GM12878 (cell line): ENCODE measurements around the gene AFAP1. TPM values are rescaled to one million over a fixed set of nuclear protein-coding genes. Genes with fewer than 3 reads are reported as not detected.

ENCODE experiments used
- ATAC-seq: fragments of 200-7000 bp; cut with Tn5 transposase; 3 replicates; pipeline ENCODE4 v1.9.1; 2020; ENCODE audit warnings: mild to moderate bottlenecking, moderate library complexity
- BruUV-seq: library from RNA; stranded (reverse); fragments of 400-500 nt; replicated peaks from 2 replicates; lab custom pipeline; 2021; lab: Mats Ljungman, UMichigan
- CTCF ChIA-PET: fragments of 300-600 bp; sonication (Branson Sonifier 250); formaldehyde crosslinking; extraction: SDS; loops from one replicate; lab custom pipeline; 2021; ENCODE audit warnings: inconsistent platforms; lab: Yijun Ruan, JAX
- POLR2A ChIA-PET: fragments of 350-600 bp; formaldehyde crosslinking; extraction: SDS; loops from one replicate; lab custom pipeline; 2021; ENCODE audit warnings: inconsistent platforms; lab: Charles Lee
- RAD21 ChIA-PET: fragments of 300-600 bp; sonication (Branson Sonifier 250); formaldehyde crosslinking; loops from one replicate; lab custom pipeline; 2023; ENCODE audit warnings: antibody characterized with exemption; ENCODE audit not compliant: unreplicated experiment; lab: Charles Lee
- SMC1A ChIA-PET: fragments of 300-600 bp; sonication (Branson Sonifier 250); formaldehyde crosslinking; loops from one replicate; lab custom pipeline; 2023; ENCODE audit not compliant: unreplicated experiment, uncharacterized antibody; lab: Charles Lee
- DNase-seq: peaks from one replicate; pipeline ENCODE4 v3.0.0-alpha.2; 2011; ENCODE audit warnings: low read depth, low spot score
- FAIRE-seq: peaks from 3 replicates; lab custom pipeline; 2011; peaks lifted over from hg19 to GRCh38; lab: Jason Lieb, UNC
- H2AFZ ChIP-seq: 2 replicates; pipeline ENCODE4 v1.6.0; 2011; ENCODE audit warnings: low read depth, low read length, control low read depth; ENCODE audit not compliant: control insufficient read depth
- H3K27ac ChIP-seq: 2 replicates; pipeline ENCODE4 v1.5.1; 2011; ENCODE audit warnings: control low read depth; ENCODE audit not compliant: control insufficient read depth, insufficient read depth
- H3K27me3 ChIP-seq, 2 experiments: replicated peaks in 1 of 2; 2 replicates each; pipeline versions ENCODE4 v1.6.0 to v1.6.1; 2011; ENCODE audit warnings: low read length in 1 of 2; ENCODE audit not compliant: control insufficient read depth in 2 of 2, insufficient read depth in 2 of 2
- H3K36me3 ChIP-seq, 2 experiments: 2 replicates each; pipeline ENCODE4 v1.5.1; 2011; ENCODE audit warnings: low read length in 1 of 2; ENCODE audit not compliant: control insufficient read depth in 2 of 2, insufficient read depth in 2 of 2
- H3K4me1 ChIP-seq: 2 replicates; pipeline ENCODE4 v1.6.1; 2011; ENCODE audit warnings: mild to moderate bottlenecking, low read length, moderate library complexity, mixed read lengths; ENCODE audit not compliant: control insufficient read depth, insufficient read depth
- H3K4me2 ChIP-seq: 2 replicates; pipeline ENCODE4 v1.6.0; 2011; ENCODE audit warnings: control low read depth; ENCODE audit not compliant: control insufficient read depth, insufficient read depth
- H3K4me3 ChIP-seq: fragments of 200-600 bp; sonication (generic); 2 replicates; pipeline ENCODE4 v1.5.1; 2016
- H3K79me2 ChIP-seq: 2 replicates; pipeline ENCODE4 v1.6.0; 2011; ENCODE audit warnings: low read length; ENCODE audit not compliant: control insufficient read depth, insufficient read depth
- H3K9ac ChIP-seq: 2 replicates; pipeline ENCODE4 v1.8.0; 2011; ENCODE audit warnings: low read length, control low read depth, mixed read lengths; ENCODE audit not compliant: control insufficient read depth, insufficient read depth
- H3K9me3 ChIP-seq: replicated peaks from 3 replicates; pipeline ENCODE4 v1.5.1; 2011; ENCODE audit warnings: mild to moderate bottlenecking, low read length; ENCODE audit not compliant: control insufficient read depth, insufficient read depth
- H4K20me1 ChIP-seq: 2 replicates; pipeline ENCODE4 v1.6.0; 2011; ENCODE audit not compliant: control insufficient read depth, insufficient read depth
- ATF3 ChIP-seq: IDR thresholded peaks from 2 replicates; pipeline ENCODE4 v1.6.1; 2011; ENCODE audit warnings: low read depth, mild to moderate bottlenecking, low read length, moderate library complexity, borderline replicate concordance; ENCODE audit errors: extremely low read depth
- CREB1 ChIP-seq: IDR thresholded peaks from 2 replicates; pipeline ENCODE4 v1.6.1; 2012; ENCODE audit warnings: low read depth, mild to moderate bottlenecking, inconsistent platforms
- CTCF ChIP-seq, 3 experiments: IDR thresholded peaks in 2 of 3; conservative IDR thresholded peaks in 1 of 3; 2 replicates each; pipeline ENCODE4 v1.5.1; 2011; ENCODE audit warnings: low read depth in 3 of 3, low read length in 3 of 3, mild to moderate bottlenecking in 3 of 3, control low read depth in 2 of 3, moderate library complexity in 2 of 3, inconsistent platforms in 1 of 3, mixed read lengths in 1 of 3; ENCODE audit not compliant: control insufficient read depth in 2 of 3, insufficient read depth in 1 of 3; ENCODE audit errors: extremely low read depth in 1 of 3
- MXI1 ChIP-seq: fragments of 150-350 bp; IDR thresholded peaks from 2 replicates; pipeline ENCODE4 v1.6.1; 2011; ENCODE audit warnings: low read depth, mild to moderate bottlenecking, inconsistent platforms, low read length, improper control_type of control experiment
- NFIC ChIP-seq: IDR thresholded peaks from 2 replicates; pipeline ENCODE4 v1.6.1; 2012; ENCODE audit warnings: low read depth, mild to moderate bottlenecking, inconsistent platforms, low read length, moderate library complexity
- RAD21 ChIP-seq: IDR thresholded peaks from 2 replicates; pipeline ENCODE4 v1.6.1; 2011; ENCODE audit warnings: mild to moderate bottlenecking, low read depth, low read length, moderate library complexity; ENCODE audit not compliant: insufficient read depth
- RUNX3 ChIP-seq: IDR thresholded peaks from 2 replicates; pipeline ENCODE4 v1.6.1; 2012; ENCODE audit warnings: low read length, inconsistent platforms
- TARDBP ChIP-seq: IDR thresholded peaks from 2 replicates; pipeline ENCODE4 v1.6.1; 2016; ENCODE audit warnings: borderline replicate concordance
- TCF12 ChIP-seq: IDR thresholded peaks from 2 replicates; pipeline ENCODE4 v1.6.1; 2011; ENCODE audit warnings: low read depth, mild to moderate bottlenecking, low read length
- TCF3 ChIP-seq: IDR thresholded peaks from 2 replicates; pipeline ENCODE4 v1.6.1; 2012; ENCODE audit warnings: low read depth, mild to moderate bottlenecking, low read length, borderline replicate concordance; ENCODE audit not compliant: insufficient read depth
- WGBS: methylation state at CpG from one replicate; pipeline ENCODE4 v1.1.6; 2016; ENCODE audit warnings: low lambda C conversion rate; ENCODE audit not compliant: insufficient replicate concordance, insufficient coverage; ENCODE audit errors: missing lambda C conversion rate; 5-methylcytosine and 5-hydroxymethylcytosine counted together
- in situ Hi-C: fragments of 300-500 bp; cut with MboI; formaldehyde crosslinking; loops from 9 replicates; pipeline ENCODE4 v1.14.3; 2018; ENCODE audit warnings: mixed read lengths
- intact Hi-C: fragments of 100-400 bp; cut with micrococcal nuclease; formaldehyde crosslinking; loops from one replicate; pipeline ENCODE4 v1.14.2; 2022; ENCODE audit not compliant: unreplicated experiment
- polyA plus RNA-seq, 11 experiments: library from polyadenylated mRNA; depleted of rRNA in 4 of 11; unstranded in 6 of 11; stranded (reverse) in 5 of 11; fragments of >200 nt; fragmentation: Nextera tagmentation in 4 of 11; fragmentation: Illumina TruSeq in 1 of 11; extraction: Ambion mirVana in 4 of 11; extraction: Trizol in 1 of 11; gene quantifications; 1 replicate in 1 of 11; 2 replicates in 10 of 11; pipeline versions ENCODE4 v1.2.1 to v1.2.3, GENCODE V29; 2011 to 2016; ENCODE audit warnings: inconsistent platforms in 2 of 11, missing spikeins in 2 of 11, low read depth in 1 of 11
- total RNA-seq, 4 experiments: library from RNA; depleted of rRNA in 3 of 4; stranded (reverse); fragments of >200 nt in 3 of 4; fragmentation: Illumina TruSeq in 1 of 4; extraction: Trizol in 1 of 4; gene quantifications; 2 replicates each; pipeline versions ENCODE4 v1.2.1 to v1.2.3, GENCODE V29; 2013 to 2021

Gene AFAP1
- total and polyA plus RNA-seq, 10 of the 15 experiments (the other 5 are each of a cell fraction or from before 2014, with no cell fraction given), result 0.02 to 0.23 (median 0.09) TPM; not detected in 1

- TF ChIP-seq RUNX3 (peak; percentile 47), TCF12 (0 out of 2 replicates have a peak, but pooled peaks have one; percentile 10), CTCF (IDR thresholded peaks at IDR 0.05 in 2 of 3, conservative IDR thresholded peaks at IDR 0.05 in 1 of 3; ENCODE audit: control insufficient read depth in 2 of 3, extremely low read depth in 1 of 3, insufficient read depth in 1 of 3, low read depth in 3 of 3, low read length in 3 of 3) (no peak), CREB1 (no peak), RAD21 (no peak), TCF3 (0 out of 2 replicates have a peak, but pooled peaks have one; percentile 15), MXI1 (no peak), NFIC (peak; percentile 16; the same call in 1 of the 2 replicates), TARDBP (no peak), ATF3 (no peak)
- TF ChIP-seq, all 136 proteins: peak for 4
- ATAC-seq, result no peak
- POLR2A ChIA-PET, result no interaction called here
- Histone ChIP-seq H3K9me3 (no peaks in the 10 kb centered on the region), H3K4me3 (no peak overlapping the region), H3K27ac (no peak overlapping the region), H3K27me3 (no peaks in the 10 kb centered on the region; a peak in 2 of 4 replicates), H2AFZ (no peak overlapping the region; the same call in 1 of the 2 replicates), H3K4me1 (peaks cover 9% of the 10 kb centered on the region), H3K4me2 (peak overlapping the region; percentile 46), H3K36me3 (no peaks in the 10 kb centered on the region), H3K79me2 (no peaks in the 10 kb centered on the region), H4K20me1 (no peaks in the 10 kb centered on the region), H3K9ac (no peak overlapping the region)
- no TSS peak for BruUV-seq
- DNase-seq, result no peak
- in situ Hi-C loops, result no loop called here
- RAD21 ChIA-PET, result no interaction called here
- SMC1A ChIA-PET, result no interaction called here
- CTCF ChIA-PET, result interaction anchor here (0.7 to 2.2 kb wide), 5 partner anchors 8 to 195 kb away, joined by 3 to 10 read pairs (median 6); no protein-coding TSS in a partner anchor
- intact Hi-C loops, result no loop called here
- WGBS, result under 1% methylated on average over 8 of the region's 8 CpGs
- FAIRE-seq, result peak; percentile 96
These were observed 147.0 kb downstream of the AFAP1 start for GRCh38 chr4:7792616-7793015.
